Peyer's patch (tissue), 4 donors: Measurements from ENCODE around the gene TRIM21. TPM values are rescaled to one million over a fixed set of nuclear protein-coding genes. Genes with fewer than 3 reads are reported as not detected.
"Not testable (repeated sequence)": the region's sequence is repeated elsewhere in the genome, so short reads cannot be mapped to it uniquely, and the experiment has no call there.

Experiments
- DNase-seq, 3 donors: peaks; one replicate each; pipeline ENCODE4 v3.0.0-alpha.2; 2017 to 2019
- H3K27ac ChIP-seq, 4 donors: fragments of 200-600 bp; sonication (generic); one replicate each; pipeline ENCODE4 v1.5.1; 2016 to 2019
- H3K27me3 ChIP-seq, 2 donors: fragments of 200-600 bp; sonication (generic); one replicate each; pipeline ENCODE4 v1.5.1; 2019
- H3K36me3 ChIP-seq, 3 donors: fragments of 200-600 bp; sonication (generic); one replicate each; pipeline ENCODE4 v1.5.1; 2016 to 2019
- H3K4me1 ChIP-seq, 4 donors: fragments of 200-600 bp; sonication (generic); one replicate each; pipeline ENCODE4 v1.5.1; 2016 to 2019
- H3K4me3 ChIP-seq, 4 donors: fragments of 200-600 bp; sonication (generic); 1 replicate in 3 of 4; 2 replicates in 1 of 4; pipeline ENCODE4 v1.5.1; 2016 to 2019; ENCODE audit warnings: mild to moderate bottlenecking in 1 of 4
- H3K9me3 ChIP-seq, 4 donors: fragments of 200-600 bp; sonication (generic); one replicate each; pipeline ENCODE4 v1.5.1; 2016 to 2019; ENCODE audit warnings: mild to moderate bottlenecking in 1 of 4
- CTCF ChIP-seq, 6 experiments: fragments of 450-650 bp in 4 of 6; fragments of 200-600 bp in 2 of 6; sonication (generic) in 1 of 6; IDR thresholded peaks; one replicate each; pipeline ENCODE4 v1.5.1; 2017 to 2019; ENCODE audit warnings: antibody characterized with exemption in 6 of 6, mild to moderate bottlenecking in 3 of 6, moderate library complexity in 1 of 6
- POLR2A ChIP-seq, 2 donors: fragments of 450-650 bp; IDR thresholded peaks; one replicate each; pipeline ENCODE4 v1.5.1; 2017; ENCODE audit warnings: antibody characterized with exemption in 2 of 2, mild to moderate bottlenecking in 2 of 2, moderate library complexity in 2 of 2
- total RNA-seq, 4 donors: library from RNA; depleted of rRNA; stranded (reverse); fragments of >200 nt; gene quantifications; one replicate each; pipeline ENCODE4 v1.1.0, GENCODE V29; 2016

TRIM21 gene
- total RNA-seq, 4 donors from 2014 or later, result 17.2 to 30.4 (median 19.8) TPM

GRCh38 chr11:4385978-4386740 lies 7.3 kb downstream of the TRIM21 start:
- Histone ChIP-seq H3K4me1 (no peaks in the 10 kb centered on the region), H3K27me3 (no peaks in the 10 kb centered on the region), H3K9me3 (no peaks in the 10 kb centered on the region), H3K4me3 (no peak overlapping the region), H3K36me3 (peaks cover 0 to 70% (median 0%) of the 10 kb centered on the region in 3 donors), H3K27ac (no peak overlapping the region)
- DNase-seq, result no peak
- no peak for TF ChIP-seq CTCF (IDR thresholded peaks at IDR 0.05)
- TF ChIP-seq POLR2A (IDR thresholded peaks at IDR 0.05), result no peak

- no peak overlapping the region for H3K27ac ChIP-seq
- peaks cover 0 to 34% (median 0%) of the 10 kb centered on the region in 3 donors for H3K36me3 ChIP-seq
- no peak overlapping the region for H3K4me3 ChIP-seq
- DNase-seq, result no peak
- H3K27me3 ChIP-seq, result no peaks in the 10 kb centered on the region
- TF ChIP-seq POLR2A (IDR thresholded peaks at IDR 0.05) (no peak), CTCF (IDR thresholded peaks at IDR 0.05) (no peak)
- H3K9me3 ChIP-seq, result no peaks in the 10 kb centered on the region
- H3K4me1 ChIP-seq, result no peaks in the 10 kb centered on the region
These were observed 11.6 kb downstream of the TRIM21 start for GRCh38 chr11:4381901-4382300.

DNA sequence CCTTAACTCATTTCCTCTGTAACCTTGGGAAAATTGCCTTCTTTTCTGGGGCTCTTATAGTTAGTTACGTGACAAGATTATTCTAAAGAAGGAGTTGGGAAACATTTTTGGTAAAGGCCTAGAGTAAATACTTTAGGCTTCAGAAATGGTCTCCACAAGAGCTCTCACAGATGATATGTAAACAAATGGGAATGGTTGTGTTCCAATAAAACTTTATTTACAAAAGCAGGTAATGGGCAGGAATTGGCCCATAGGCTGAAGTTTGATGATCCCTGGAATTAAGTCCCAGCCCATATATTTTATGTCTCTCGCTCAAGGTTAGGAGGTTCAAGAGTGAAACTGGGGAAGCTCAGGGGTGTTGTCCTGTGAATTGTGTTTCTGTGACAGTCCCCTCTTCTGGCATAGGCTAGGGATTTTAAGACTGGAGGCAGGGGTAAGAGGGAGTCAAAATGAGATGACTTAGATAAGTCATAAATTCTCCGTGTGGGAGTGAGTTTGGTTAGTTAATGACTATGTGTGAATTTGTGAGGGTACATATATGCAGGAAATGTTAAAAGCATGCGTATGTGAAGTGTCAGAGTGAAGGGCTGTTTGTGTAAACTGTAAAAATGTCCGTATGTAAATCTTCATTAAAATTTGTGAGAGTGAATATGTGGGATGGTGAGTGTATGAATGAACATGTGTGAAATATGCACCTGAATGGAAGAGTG lies 17.9 kb downstream of the TRIM21 start:
- Histone ChIP-seq H3K36me3 (no peaks in the 10 kb centered on the region), H3K27ac (no peak overlapping the region), H3K4me3 (no peak overlapping the region), H3K27me3 (no peaks in the 10 kb centered on the region), H3K4me1 (no peaks in the 10 kb centered on the region), H3K9me3 (no peaks in the 10 kb centered on the region)
- no peak for DNase-seq
- no peak for TF ChIP-seq CTCF (IDR thresholded peaks at IDR 0.05)
- TF ChIP-seq POLR2A (IDR thresholded peaks at IDR 0.05), result no peak

DNA sequence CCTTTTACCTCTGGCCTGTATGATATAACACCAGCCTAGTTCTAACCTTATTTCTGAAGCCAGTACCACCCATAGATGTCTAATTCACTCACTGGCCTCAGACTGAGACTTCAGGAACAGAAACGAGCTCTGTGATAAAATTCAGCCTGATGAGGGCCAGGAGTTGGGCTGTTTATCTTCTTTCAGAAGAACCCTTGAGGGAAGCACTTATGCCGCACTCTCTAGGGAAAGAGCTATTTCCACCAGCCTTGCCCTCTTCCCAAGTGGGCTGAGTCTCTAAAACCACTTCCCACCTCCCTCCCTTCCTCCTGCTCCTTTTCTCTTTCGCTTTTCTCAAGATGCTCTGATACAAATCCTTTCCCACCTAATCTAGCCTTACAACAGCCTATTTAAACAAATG lies 23.3 kb downstream of the TRIM21 start:
- Histone ChIP-seq H3K9me3 (no peaks in the 10 kb centered on the region), H3K4me1 (no peaks in the 10 kb centered on the region), H3K36me3 (no peaks in the 10 kb centered on the region), H3K27me3 (no peaks in the 10 kb centered on the region), H3K27ac (no peak overlapping the region), H3K4me3 (no peak overlapping the region)
- DNase-seq, result no peak
- no peak for TF ChIP-seq POLR2A (IDR thresholded peaks at IDR 0.05)
- TF ChIP-seq CTCF (IDR thresholded peaks at IDR 0.05), result no peak

- Histone ChIP-seq H3K9me3 (no peaks in the 10 kb centered on the region), H3K27me3 (no peaks in the 10 kb centered on the region), H3K4me1 (no peaks in the 10 kb centered on the region), H3K36me3 (no peaks in the 10 kb centered on the region), H3K27ac (no peak within 1 kb of the TSS), H3K4me3 (no peak within 1 kb of the TSS)
- no peak for DNase-seq
- TF ChIP-seq CTCF (IDR thresholded peaks at IDR 0.05), result no peak
- no peak for TF ChIP-seq POLR2A (IDR thresholded peaks at IDR 0.05)
These were observed 25.2 kb downstream of the TRIM21 start, which contains the start of gene OR52B4 for GRCh38 chr11:4368286-4368685. Gene OR52B4 (minus strand): TSS chr11:4368386. CDS start chr11:4368295, 91 bp downstream.

- not testable (repeated sequence) for H3K36me3 ChIP-seq, H3K9me3 ChIP-seq, H3K27me3 ChIP-seq, H3K4me3 ChIP-seq, DNase-seq, H3K4me1 ChIP-seq, H3K27ac ChIP-seq
These were observed 45.4 kb downstream of the TRIM21 start for GRCh38 chr11:4348142-4348541.

DNA sequence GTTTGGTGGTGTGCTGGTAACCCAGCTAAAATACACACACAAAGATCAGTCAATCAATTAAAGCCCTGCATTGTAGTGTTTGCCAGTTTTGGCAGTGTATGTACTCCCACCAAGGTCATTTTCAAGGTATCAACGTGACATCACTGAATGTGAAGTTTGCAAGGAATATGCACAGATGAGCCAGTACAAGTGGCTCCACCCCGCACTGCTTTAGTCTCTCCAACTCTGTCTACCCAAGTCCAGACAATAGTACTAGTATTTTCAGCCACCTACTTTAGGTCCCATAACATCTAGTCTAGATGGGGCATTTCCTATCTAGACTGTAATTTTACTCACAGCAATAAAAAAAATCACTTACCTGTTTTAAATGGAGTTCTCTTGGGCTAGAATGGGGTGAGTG lies 48.1 kb downstream of the TRIM21 start:
- not testable (repeated sequence) for H3K4me3 ChIP-seq

More for the DNA sequence above, 48.1 kb downstream of the TRIM21 start:
- H3K27ac ChIP-seq, H3K4me1 ChIP-seq, H3K9me3 ChIP-seq, H3K27me3 ChIP-seq, DNase-seq, H3K36me3 ChIP-seq: not testable (repeated sequence)
